HCT116 (cell line): ENCODE results near the gene DQX1. TPM values are rescaled to one million over a fixed set of nuclear protein-coding genes. Genes with fewer than 3 reads are reported as not detected.

Experiments used
- ATAC-seq: fragments of 200-7000 bp; cut with Tn5 transposase; 2 replicates; pipeline ENCODE4 v1.9.1; 2020; ENCODE audit warnings: mild to moderate bottlenecking, moderate library complexity
- BruUV-seq: library from RNA; stranded (reverse); fragments of 400-500 nt; replicated peaks from 2 replicates; lab custom pipeline; 2021; lab: Mats Ljungman, UMichigan
- CTCF ChIA-PET: fragments of 300-600 bp; sonication (Branson Sonifier 250); formaldehyde crosslinking; loops from one replicate; lab custom pipeline; 2021; ENCODE audit warnings: antibody characterized with exemption; lab: Charles Lee
- POLR2A ChIA-PET: fragments of 300-600, 350-600 bp; sonication (Branson Sonifier 250); formaldehyde crosslinking; loops from one replicate; lab custom pipeline; 2021; ENCODE audit warnings: antibody characterized with exemption; lab: Charles Lee
- RAD21 ChIA-PET, 2 experiments: fragments of 300-600 bp; sonication (Branson Sonifier 250); formaldehyde crosslinking; loops; one replicate each; lab custom pipeline; 2023; ENCODE audit warnings: low total read pairs in 2 of 2; ENCODE audit not compliant: uncharacterized antibody in 2 of 2, unreplicated experiment in 2 of 2, low non-redundant PET in 1 of 2; lab: Charles Lee
- DNase-seq: peaks from one replicate; pipeline ENCODE4 v3.0.0-alpha.2; 2010; ENCODE audit warnings: low read depth, low spot score
- H2AFZ ChIP-seq: fragments of 200-600 bp; shearing (Covaris generic), sonication (generic); 2 replicates; pipeline ENCODE4 v1.6.1; 2017; ENCODE audit warnings: low read depth, mixed run types, mixed read lengths, antibody characterized with exemption, low read length; ENCODE audit not compliant: poor library complexity, severe bottlenecking
- H3K27ac ChIP-seq: 2 replicates; pipeline ENCODE4 v1.5.1; 2012; ENCODE audit warnings: low read depth, low read length
- H3K27me3 ChIP-seq: fragments of 200-600 bp; sonication (generic); 2 replicates; pipeline ENCODE4 v1.6.1; 2016; ENCODE audit warnings: mixed run types, low read length, mixed read lengths; ENCODE audit not compliant: insufficient read depth
- H3K36me3 ChIP-seq, 2 experiments: fragments of 200-500 bp in 1 of 2; fragments of 200-600 bp in 1 of 2; sonication (Bioruptor generic) in 1 of 2; sonication (generic) in 1 of 2; 2 replicates each; pipeline versions ENCODE4 v1.5.1 to v1.6.1; 2014 to 2016; ENCODE audit warnings: low read length in 2 of 2, inconsistent platforms in 1 of 2, mixed read lengths in 1 of 2, mixed run types in 1 of 2; ENCODE audit not compliant: insufficient read depth in 2 of 2, control insufficient read depth in 1 of 2
- H3K4me1 ChIP-seq, 2 experiments: fragments of 200-600 bp in 1 of 2; sonication (generic) in 1 of 2; 2 replicates each; pipeline versions ENCODE4 v1.5.1 to v1.6.1; 2012 to 2017; ENCODE audit warnings: low read length in 2 of 2, inconsistent platforms in 1 of 2, mild to moderate bottlenecking in 1 of 2, mixed read lengths in 1 of 2, mixed run types in 1 of 2, moderate library complexity in 1 of 2; ENCODE audit not compliant: insufficient read depth in 2 of 2, control insufficient read depth in 1 of 2
- H3K4me2 ChIP-seq: fragments of 200-600 bp; sonication (generic); 2 replicates; pipeline ENCODE4 v1.6.1; 2017; ENCODE audit warnings: mixed run types, low read length, mixed read lengths
- H3K4me3 ChIP-seq, 2 experiments: fragments of 200-600 bp in 1 of 2; sonication (generic) in 1 of 2; replicated peaks in 1 of 2; 2 replicates each; pipeline ENCODE4 v1.5.1; 2011 to 2016; ENCODE audit warnings: low read length in 2 of 2, control low read depth in 1 of 2, low read depth in 1 of 2, mild to moderate bottlenecking in 1 of 2, mixed read lengths in 1 of 2, mixed run types in 1 of 2
- H3K79me2 ChIP-seq: fragments of 200-600 bp; sonication (generic); 2 replicates; pipeline ENCODE4 v1.6.1; 2017; ENCODE audit warnings: mild to moderate bottlenecking, mixed run types, low read length, moderate library complexity, mixed read lengths; ENCODE audit not compliant: insufficient read depth
- H3K9ac ChIP-seq: fragments of 200-600 bp; sonication (generic); 2 replicates; pipeline ENCODE4 v1.6.1; 2016; ENCODE audit warnings: low read length, mixed read lengths
- H3K9me2 ChIP-seq: fragments of 200-600 bp; sonication (generic), shearing (Covaris generic); 2 replicates; pipeline ENCODE4 v1.6.1; 2017; ENCODE audit warnings: mixed run types, mild to moderate bottlenecking, moderate library complexity; ENCODE audit not compliant: insufficient read depth
- H3K9me3 ChIP-seq, 2 experiments: fragments of 200-500 bp in 1 of 2; fragments of 200-600 bp in 1 of 2; sonication (Bioruptor generic) in 1 of 2; sonication (generic) in 1 of 2; 2 replicates each; pipeline ENCODE4 v1.6.1; 2014 to 2017; ENCODE audit warnings: low read length in 2 of 2, mixed read lengths in 2 of 2, inconsistent platforms in 1 of 2, low read depth in 1 of 2, mild to moderate bottlenecking in 1 of 2, mixed run types in 1 of 2, moderate library complexity in 1 of 2; ENCODE audit not compliant: control insufficient read depth in 1 of 2, insufficient read depth in 1 of 2
- H4K20me1 ChIP-seq: fragments of 200-600 bp; sonication (generic), shearing (Covaris generic); 2 replicates; pipeline ENCODE4 v1.6.1; 2017; ENCODE audit warnings: mixed run types, mild to moderate bottlenecking, moderate library complexity; ENCODE audit not compliant: insufficient read depth
- CBX3 ChIP-seq: IDR thresholded peaks from 2 replicates; pipeline ENCODE4 v1.6.1; 2012; ENCODE audit warnings: low read depth
- CEBPB ChIP-seq: IDR thresholded peaks from 2 replicates; pipeline ENCODE4 v1.6.1; 2012; ENCODE audit warnings: low read depth
- EGR1 ChIP-seq: IDR thresholded peaks from 2 replicates; pipeline ENCODE4 v1.6.1; 2012; ENCODE audit warnings: low read depth
- ELF1 ChIP-seq: IDR thresholded peaks from 2 replicates; pipeline ENCODE4 v1.6.1; 2012; ENCODE audit warnings: low read depth, borderline replicate concordance
- EZH2 ChIP-seq: fragments of 200-600 bp; sonication (generic); IDR thresholded peaks from 2 replicates; pipeline ENCODE4 v1.6.1; 2017; ENCODE audit warnings: antibody characterized with exemption, mixed run types
- EZH2phosphoT487 ChIP-seq: fragments of 200-600 bp; IDR thresholded peaks from 2 replicates; pipeline ENCODE4 v1.6.1; 2018; ENCODE audit warnings: antibody characterized with exemption, borderline replicate concordance
- JUND ChIP-seq: IDR thresholded peaks from 2 replicates; pipeline ENCODE4 v1.6.1; 2012
- POLR2AphosphoS5 ChIP-seq: IDR thresholded peaks from 2 replicates; pipeline ENCODE4 v1.6.1; 2011; ENCODE audit warnings: mild to moderate bottlenecking, low read depth, low read length, moderate library complexity
- RAD21 ChIP-seq: IDR thresholded peaks from 2 replicates; pipeline ENCODE4 v1.6.1; 2012; ENCODE audit warnings: low read depth, mild to moderate bottlenecking
- SIN3A ChIP-seq: IDR thresholded peaks from 2 replicates; pipeline ENCODE4 v1.6.1; 2012; ENCODE audit warnings: low read depth
- SP1 ChIP-seq: IDR thresholded peaks from 2 replicates; pipeline ENCODE4 v1.6.1; 2012; ENCODE audit warnings: low read depth
- SRF ChIP-seq: IDR thresholded peaks from 2 replicates; pipeline ENCODE4 v1.6.1; 2012; ENCODE audit warnings: low read depth
- TCF7L2 ChIP-seq: IDR thresholded peaks from 2 replicates; pipeline ENCODE4 v1.7.0; 2011; ENCODE audit warnings: borderline replicate concordance, inconsistent platforms; ENCODE audit not compliant: insufficient read depth, insufficient read length; ENCODE audit errors: extremely low read depth
- YY1 ChIP-seq: IDR thresholded peaks from 2 replicates; pipeline ENCODE4 v1.6.1; 2011; ENCODE audit warnings: low read length, low read depth, moderate library complexity, mild to moderate bottlenecking; ENCODE audit not compliant: insufficient replicate concordance; ENCODE audit errors: extremely low read depth
- ZBTB33 ChIP-seq: IDR thresholded peaks from 2 replicates; pipeline ENCODE4 v1.6.1; 2011; ENCODE audit warnings: mild to moderate bottlenecking, low read length, moderate library complexity; ENCODE audit not compliant: insufficient replicate concordance; ENCODE audit errors: extremely low read depth
- ZFX ChIP-seq: fragments of 450-650 bp; IDR thresholded peaks from 2 replicates; pipeline ENCODE4 v1.6.1; 2017
- intact Hi-C: fragments of 100-400 bp; cut with micrococcal nuclease; formaldehyde crosslinking; loops from 2 replicates; pipeline ENCODE4 v1.10.0; 2022
- total RNA-seq: library from RNA; stranded (reverse); gene quantifications from one replicate; pipeline ENCODE4 v1.2.1, GENCODE V29; 2021; ENCODE audit not compliant: unreplicated experiment
- TF ChIP-seq, protein P1 (sequence below): IDR thresholded peaks from 2 replicates; pipeline ENCODE4 v1.6.1; 2012; ENCODE audit warnings: low read depth

DQX1 gene
- total RNA-seq, 1 experiment from 2014 or later: 0.98 TPM

- H3K9ac ChIP-seq: no peak overlapping the region
- no peak overlapping the region for H3K27ac ChIP-seq
- no peak overlapping the region for H2AFZ ChIP-seq
- BruUV-seq: no TSS peak
- H3K79me2 ChIP-seq: no peaks in the 10 kb centered on the region; the same call in 1 of the 2 replicates
- no peaks in the 10 kb centered on the region for H4K20me1 ChIP-seq
- H3K27me3 ChIP-seq: no peaks in the 10 kb centered on the region
- ChIA-PET POLR2A (no interaction called here), RAD21 (no interaction called here), CTCF (no interaction called here)
- H3K4me1 ChIP-seq: peaks cover 0 to 8% of the 10 kb centered on the region in 2 experiments; a peak in 1 of 4 replicates
- peaks cover 4 to 17% of the 10 kb centered on the region in 2 experiments; a peak in 2 of 4 replicates for H3K36me3 ChIP-seq
- no peaks in the 10 kb centered on the region for H3K9me2 ChIP-seq
- H3K4me2 ChIP-seq: no peak overlapping the region
- no peak for DNase-seq
- no peak for TF ChIP-seq CEBPB
- no peak for TF ChIP-seq SIN3A
- TF ChIP-seq ELF1: no peak
- TF ChIP-seq SP1: no peak
- no peak for TF ChIP-seq YY1
- TF ChIP-seq RAD21: no peak
- TF ChIP-seq EGR1: no peak
- TF ChIP-seq ZBTB33: no peak
- TF ChIP-seq SRF: no peak
- no peak for TF ChIP-seq ZFX
- TF ChIP-seq TCF7L2: no peak
- TF ChIP-seq JUND: no peak
- TF ChIP-seq EZH2phosphoT487: no peak
- TF ChIP-seq CBX3: no peak
- TF ChIP-seq, protein P1, sequence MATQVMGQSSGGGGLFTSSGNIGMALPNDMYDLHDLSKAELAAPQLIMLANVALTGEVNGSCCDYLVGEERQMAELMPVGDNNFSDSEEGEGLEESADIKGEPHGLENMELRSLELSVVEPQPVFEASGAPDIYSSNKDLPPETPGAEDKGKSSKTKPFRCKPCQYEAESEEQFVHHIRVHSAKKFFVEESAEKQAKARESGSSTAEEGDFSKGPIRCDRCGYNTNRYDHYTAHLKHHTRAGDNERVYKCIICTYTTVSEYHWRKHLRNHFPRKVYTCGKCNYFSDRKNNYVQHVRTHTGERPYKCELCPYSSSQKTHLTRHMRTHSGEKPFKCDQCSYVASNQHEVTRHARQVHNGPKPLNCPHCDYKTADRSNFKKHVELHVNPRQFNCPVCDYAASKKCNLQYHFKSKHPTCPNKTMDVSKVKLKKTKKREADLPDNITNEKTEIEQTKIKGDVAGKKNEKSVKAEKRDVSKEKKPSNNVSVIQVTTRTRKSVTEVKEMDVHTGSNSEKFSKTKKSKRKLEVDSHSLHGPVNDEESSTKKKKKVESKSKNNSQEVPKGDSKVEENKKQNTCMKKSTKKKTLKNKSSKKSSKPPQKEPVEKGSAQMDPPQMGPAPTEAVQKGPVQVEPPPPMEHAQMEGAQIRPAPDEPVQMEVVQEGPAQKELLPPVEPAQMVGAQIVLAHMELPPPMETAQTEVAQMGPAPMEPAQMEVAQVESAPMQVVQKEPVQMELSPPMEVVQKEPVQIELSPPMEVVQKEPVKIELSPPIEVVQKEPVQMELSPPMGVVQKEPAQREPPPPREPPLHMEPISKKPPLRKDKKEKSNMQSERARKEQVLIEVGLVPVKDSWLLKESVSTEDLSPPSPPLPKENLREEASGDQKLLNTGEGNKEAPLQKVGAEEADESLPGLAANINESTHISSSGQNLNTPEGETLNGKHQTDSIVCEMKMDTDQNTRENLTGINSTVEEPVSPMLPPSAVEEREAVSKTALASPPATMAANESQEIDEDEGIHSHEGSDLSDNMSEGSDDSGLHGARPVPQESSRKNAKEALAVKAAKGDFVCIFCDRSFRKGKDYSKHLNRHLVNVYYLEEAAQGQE: no peak
- no peak for TF ChIP-seq POLR2AphosphoS5
- TF ChIP-seq EZH2: no peak
- H3K4me3 ChIP-seq: no peak overlapping the region
- no peaks in the 10 kb centered on the region for H3K9me3 ChIP-seq
- intact Hi-C loops: no loop called here
- no peak for ATAC-seq
Observed at GRCh38 chr2:74491648-74492544, 34.1 kb downstream of the DQX1 start.
